ENCODE data around the gene HSPA9.

Gene HSPA9

GRCh38 chr5:138595180-138595795 lies 20.1 kb upstream of the HSPA9 start:
- DNase-seq, result no peak

- DNase-seq, result no peak
These were observed 19.3 kb upstream of the HSPA9 start for GRCh38 chr5:138594305-138595058.

- no peak for DNase-seq
These were observed 13.0 kb upstream of the HSPA9 start for GRCh38 chr5:138588013-138588788.

- DNase-seq, result no peak
These were observed 10.0 kb upstream of the HSPA9 start for GRCh38 chr5:138585157-138585556.

DNA sequence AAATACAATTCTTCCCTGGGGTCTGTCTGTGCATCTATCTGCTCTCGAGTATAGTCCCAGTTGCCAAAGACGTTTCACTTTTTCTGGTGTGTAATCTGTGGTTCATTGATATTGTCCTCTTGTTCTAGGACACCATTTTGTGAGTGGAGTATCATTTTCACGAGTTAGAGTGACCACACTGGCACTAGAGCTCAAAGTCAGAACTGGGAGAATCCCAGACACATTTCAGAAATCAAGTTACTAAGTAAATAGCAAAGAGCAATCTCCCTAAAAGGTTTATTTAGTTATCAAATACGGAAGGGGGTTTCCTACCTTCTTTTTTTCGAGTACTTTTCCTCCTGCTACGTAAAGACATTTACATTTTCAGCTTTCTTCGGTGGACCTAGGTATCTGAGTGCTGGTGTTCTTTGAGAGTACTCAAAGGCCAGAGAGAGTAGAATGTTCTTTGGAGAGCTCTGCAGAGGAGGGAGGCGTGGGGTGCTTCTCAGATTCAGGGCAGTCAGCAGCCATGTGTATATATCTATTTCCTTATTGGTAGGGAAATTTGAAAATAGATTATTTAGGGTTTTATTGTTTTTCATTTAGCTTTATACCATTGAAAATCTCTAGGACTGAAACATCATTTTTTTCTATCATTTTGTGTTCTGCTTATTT lies 8.9 kb upstream of the HSPA9 start:
- no peak for DNase-seq

DNA sequence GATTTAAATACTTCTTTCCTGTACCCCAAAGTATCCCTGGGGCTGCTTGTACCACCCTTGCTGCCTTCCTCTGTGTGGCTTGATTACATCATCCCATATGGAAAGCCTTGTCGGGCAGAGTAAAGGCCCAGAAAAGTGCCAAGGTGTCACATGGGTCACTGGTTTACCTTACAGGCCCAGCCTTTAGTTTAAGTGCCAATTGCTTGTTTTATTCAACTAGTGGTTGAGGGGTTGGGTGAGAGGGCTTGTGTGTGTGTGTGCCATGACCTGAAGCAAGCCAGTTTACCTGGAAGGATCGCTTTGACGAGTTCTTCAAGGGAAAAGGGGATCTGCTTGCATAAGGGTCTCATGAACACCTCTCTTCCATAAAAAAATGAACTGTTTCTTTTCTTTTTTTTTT lies 7.8 kb upstream of the HSPA9 start:
- no peak for DNase-seq

DNA sequence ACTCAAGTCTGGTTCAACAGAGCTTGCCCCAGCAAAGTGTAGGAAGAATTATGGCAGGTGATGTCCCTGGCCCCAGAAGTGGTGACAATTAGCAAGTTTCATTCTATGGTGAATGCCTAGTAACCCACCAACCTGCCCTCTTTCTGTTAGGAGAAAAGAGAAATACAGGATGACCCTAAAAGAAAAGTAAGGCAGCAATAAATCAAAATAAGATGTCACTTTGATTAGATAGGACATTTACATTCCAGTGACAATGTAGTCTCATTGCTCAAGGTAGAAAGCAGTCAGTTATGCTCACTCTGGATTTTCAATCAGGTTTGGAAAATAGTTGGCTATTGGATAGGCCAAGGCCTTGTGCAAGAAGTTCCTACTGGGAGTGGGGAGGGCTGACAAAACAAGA lies 5.6 kb upstream of the HSPA9 start:
- DNase-seq, result no peak

DNA sequence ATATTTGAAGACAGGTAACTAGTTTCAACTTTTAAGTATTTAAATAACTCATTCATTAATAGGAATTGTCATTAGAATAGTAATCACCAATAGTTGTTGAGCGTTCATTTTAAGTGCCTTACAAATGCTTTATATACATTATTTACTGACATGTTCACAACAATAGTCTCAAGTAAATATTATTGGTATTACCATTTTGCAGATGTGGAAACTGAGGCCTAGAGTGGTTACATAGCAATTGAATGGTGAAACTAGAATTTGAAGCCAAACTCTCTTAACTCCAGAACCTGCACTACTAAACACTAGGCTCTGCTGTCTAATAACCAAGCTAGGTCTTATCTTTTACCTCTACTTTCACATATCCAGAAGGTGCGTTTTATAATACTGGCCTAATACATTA lies 4.8 kb upstream of the HSPA9 start:
- DNase-seq, result no peak

GRCh38 chr5:138579517-138579863 lies 4.3 kb upstream of the HSPA9 start:
- no peak for DNase-seq

- no peak for DNase-seq
These were observed 2.3 kb upstream of the HSPA9 start for GRCh38 chr5:138577452-138577851.

DNA sequence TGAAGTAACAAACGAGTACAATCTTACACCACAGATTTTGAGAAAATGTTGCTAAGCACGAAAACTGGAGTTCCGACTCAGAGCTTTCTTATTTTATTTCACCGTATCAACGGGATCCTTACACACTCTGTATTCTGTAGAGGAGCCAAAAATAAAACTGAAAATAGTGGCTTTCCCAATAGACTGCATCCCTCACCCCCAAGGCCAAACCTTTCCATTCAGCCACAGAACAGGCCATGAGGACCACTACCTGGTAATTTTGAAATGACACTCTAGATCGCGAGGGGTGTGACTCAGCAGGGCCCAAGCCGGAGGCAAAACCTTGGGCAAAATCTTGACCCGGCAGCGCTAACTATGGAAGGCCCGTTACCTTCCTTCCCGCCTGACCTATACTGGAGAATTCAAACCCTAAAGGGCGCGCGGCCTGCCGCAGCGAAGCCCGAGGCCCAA lies 432 bp downstream of the HSPA9 start:
- DNase-seq, result no peak

GRCh38 chr5:138573949-138574670 lies 1.1 kb downstream of the HSPA9 start:
- DNase-seq, result no peak

GRCh38 chr5:138573223-138573622 lies 2.0 kb downstream of the HSPA9 start:
- no peak for DNase-seq

GRCh38 chr5:138570871-138571270 lies 4.3 kb downstream of the HSPA9 start:
- no peak for DNase-seq

- no peak for DNase-seq
These were observed 5.4 kb downstream of the HSPA9 start for GRCh38 chr5:138569782-138570181.

DNA sequence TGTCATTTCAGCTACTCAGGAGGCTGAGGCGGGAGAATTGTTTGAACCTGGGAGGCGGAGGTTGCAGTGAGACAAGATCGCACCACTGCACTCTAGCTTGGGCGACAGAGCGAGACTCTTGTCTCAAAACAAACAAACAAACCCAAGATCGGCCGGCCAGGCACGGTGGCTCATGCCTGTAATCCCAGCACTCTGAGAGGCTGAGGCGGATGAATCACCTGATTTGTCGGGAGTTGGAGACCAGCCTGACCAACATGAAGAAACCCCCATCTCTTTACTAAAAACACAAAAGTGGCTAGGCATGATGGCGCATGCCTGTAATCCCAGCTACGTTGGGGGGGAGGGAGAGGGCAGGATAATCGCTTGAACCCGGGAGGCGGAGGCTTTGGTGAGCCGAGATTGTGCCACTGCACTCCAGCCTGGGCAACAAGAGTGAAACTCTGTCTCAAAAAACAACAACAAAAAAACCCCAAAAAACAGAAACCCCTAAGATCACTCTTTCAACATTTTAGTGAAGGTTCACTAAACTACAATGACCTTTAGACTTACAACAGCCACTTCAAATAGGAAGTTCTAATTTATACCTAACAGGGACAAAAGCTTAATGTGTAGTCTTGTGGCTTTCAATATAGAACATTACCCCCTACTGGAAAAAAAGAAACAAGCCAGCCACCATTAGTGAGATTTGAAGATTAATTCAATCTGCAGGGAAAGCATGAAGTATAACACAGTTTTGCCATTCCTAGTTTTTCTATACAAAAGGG lies 7.0 kb downstream of the HSPA9 start:
- no peak for DNase-seq

- no peak for DNase-seq
These were observed 8.4 kb downstream of the HSPA9 start for GRCh38 chr5:138566792-138567191.

- DNase-seq, result no peak
These were observed 9.9 kb downstream of the HSPA9 start for GRCh38 chr5:138565100-138565821.

DNA sequence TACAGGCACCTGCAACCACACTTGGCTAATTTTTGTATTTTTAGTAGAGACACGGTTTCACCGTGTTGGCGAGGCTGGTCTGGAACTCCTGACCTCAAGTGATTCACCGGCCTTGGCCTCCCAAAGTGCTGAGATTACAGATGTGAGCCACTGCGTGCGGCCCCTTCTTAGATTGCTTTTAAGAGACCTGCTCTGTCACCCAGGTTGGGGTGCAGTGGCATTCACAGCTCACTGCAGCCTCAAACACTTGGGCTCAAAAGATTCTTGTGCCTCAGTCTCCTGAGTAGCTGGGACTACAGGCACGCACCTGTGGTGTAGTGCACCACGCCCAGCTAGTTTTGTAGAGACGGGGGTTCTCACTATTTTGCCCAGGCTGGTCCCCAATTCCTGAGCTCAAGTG lies 11.0 kb downstream of the HSPA9 start:
- DNase-seq, result no peak

- DNase-seq, result no peak
These were observed 11.7 kb downstream of the HSPA9 start for GRCh38 chr5:138563340-138564118.

- no peak for DNase-seq
These were observed 14.2 kb downstream of the HSPA9 start for GRCh38 chr5:138560971-138561370.

Data from GDM1 (cell line).